Measurements from ENCODE around the gene NELL1.

Gene NELL1

DNA sequence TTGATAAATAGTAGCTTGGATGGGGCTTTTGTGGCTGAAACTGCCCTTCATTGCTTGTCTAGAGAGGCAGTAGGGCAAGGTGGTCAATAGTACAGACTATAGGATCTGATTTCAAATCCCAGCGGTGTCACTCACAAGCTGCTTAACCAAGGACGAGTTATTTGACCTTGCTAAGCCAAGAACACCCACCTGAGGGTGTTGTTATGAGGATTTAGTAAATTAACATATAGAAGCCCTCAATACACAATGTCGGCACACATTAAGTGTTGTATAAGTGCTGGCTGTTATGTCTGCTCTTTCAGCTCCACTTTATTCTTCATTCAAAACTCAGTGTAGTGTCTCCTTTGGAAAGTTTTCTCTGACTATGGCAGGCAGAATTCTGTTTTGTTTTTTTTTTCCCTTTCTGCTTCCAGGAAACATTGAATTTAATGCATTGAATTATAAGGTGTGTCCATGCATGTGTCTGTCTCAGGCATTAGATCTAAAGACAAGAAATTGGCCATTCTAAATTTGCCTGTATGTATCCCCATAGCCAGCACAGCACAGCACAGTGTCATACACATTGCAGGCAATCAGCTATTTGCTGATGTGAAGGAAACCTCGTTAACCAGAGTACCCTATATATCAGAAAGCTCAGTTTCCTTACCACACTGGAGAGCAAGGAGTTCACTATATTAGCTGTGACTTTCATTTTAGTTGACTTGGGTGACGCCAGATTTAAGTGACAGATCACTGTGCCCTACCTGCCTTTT, 212.1 kb downstream of the NELL1 start:
- no peak for DNase-seq

DNA sequence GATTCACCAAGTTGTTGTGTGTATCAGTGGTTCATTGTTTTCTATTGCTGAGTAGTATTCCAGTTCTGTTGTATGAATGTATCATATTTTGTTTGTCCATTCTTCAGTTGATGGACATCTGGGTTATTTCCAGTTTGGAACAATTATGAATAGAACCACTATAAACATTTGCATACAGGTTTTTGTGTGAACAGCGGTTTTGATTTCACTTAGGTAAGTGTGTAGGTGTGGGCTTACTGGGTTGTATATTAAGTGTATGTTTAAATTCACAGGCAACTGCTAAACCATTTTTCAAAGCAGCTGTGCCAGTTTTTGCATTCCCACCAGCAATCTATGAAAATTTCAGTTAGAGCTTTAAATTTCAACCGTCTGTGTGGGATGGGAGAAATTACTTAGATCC, 217.8 kb downstream of the NELL1 start:
- no peak for DNase-seq

DNA sequence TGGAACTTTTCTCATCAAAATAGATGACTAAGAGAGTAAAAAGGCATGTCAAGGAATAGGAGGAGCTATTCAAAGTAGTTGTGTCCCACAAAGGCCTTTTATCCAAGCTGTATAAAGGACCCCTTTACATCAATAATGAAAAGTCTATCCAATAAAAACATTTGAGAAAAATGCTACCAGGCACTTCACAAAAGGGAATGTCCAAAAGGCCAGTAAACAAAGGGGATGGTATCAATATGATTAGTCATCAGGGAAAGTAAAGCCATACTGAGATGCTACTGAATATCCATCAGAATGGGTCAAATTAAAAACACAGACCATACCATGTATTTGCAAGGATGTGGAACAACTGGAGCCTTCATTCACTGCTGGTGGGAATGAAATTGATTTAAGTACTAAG, 224.9 kb downstream of the NELL1 start:
- DNase-seq = no peak

DNA sequence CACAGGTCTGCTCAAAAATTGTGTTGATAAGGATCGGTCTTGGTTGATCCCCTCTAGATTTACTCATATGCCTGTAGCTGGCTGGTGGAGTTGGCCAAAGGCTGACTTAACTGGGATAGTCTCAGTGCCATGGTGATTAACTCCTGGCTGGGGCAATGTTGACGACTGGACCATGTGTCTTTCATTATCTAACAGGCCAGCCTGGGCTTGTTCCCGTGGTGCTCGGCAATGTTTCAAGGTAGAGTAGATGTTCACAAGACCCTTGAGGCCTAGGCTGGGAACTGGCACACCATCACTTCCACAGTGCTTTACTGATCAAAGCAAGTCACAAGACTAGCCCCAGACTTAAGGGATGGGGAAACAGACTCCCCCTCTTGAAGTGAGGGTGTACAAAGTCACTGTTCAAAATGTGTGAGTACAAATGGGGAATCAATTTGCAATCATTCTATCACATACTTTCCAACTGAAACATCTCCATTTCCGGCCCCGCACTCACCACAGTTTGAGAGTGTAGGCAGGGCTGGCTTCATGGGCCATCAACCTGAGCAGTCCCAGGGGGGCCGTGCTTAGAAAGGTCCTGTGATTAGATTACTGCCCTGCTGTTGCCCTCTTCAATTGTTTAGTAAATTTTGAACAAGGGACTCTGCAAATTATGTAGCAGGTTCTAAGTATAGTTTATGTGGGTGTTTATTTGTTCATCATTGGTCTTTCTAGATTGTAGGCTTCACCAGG, 240.8 kb downstream of the NELL1 start:
- DNase-seq = no peak

DNA sequence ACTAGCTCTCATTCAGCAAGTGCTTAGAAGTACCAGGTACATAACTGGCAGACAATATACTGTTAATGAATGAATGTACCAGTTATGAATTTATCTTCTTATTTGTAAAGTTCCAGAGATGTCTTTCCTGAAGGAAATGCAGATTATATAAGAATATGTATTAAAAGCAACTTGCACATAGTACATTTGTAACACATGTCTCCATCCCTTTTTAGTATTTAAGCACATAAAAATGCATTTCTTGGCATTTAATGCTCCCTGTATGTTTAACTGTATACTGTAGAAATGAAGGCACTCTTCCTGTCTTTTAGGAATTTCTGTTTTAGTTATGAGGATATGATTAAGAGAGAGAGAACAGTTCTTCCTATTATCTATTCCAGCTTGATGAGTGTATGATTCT, 241.3 kb downstream of the NELL1 start:
- no peak for DNase-seq

DNA sequence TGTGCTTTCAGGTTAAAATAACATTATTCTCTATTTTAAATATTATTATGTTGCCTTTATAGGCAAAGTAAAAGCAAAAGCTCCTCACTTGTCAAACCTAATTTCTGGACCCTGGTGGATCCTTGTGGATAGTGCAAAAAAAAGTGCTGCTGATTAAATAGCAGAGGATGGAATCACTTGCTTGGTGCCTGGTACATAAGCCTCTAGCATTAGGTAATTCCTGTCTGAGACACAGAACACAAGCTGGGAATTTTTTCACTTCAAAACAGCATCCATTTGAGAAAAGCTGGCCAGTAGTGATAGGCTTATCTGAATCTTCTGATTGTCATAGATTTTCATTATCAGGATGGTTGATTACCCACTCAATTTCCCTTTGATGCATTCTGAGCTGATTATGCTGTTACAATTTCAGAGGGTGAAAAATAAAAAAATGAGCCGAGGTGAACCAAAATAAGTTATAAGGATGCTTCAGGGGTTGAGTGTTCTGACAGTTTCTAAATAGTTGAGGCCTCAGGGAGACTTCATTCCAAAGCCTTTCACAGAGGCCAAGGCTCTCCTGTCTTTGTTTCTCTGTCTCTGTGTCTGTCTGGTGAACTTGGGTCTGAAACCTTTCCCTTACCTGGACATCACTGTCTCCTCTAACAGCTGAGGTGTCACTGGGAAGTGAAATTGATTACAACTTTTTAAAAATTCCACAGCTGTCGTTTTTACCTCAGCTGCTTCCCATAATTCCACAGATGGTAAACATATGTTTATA, 242.9 kb downstream of the NELL1 start:
- DNase-seq = no peak

DNA sequence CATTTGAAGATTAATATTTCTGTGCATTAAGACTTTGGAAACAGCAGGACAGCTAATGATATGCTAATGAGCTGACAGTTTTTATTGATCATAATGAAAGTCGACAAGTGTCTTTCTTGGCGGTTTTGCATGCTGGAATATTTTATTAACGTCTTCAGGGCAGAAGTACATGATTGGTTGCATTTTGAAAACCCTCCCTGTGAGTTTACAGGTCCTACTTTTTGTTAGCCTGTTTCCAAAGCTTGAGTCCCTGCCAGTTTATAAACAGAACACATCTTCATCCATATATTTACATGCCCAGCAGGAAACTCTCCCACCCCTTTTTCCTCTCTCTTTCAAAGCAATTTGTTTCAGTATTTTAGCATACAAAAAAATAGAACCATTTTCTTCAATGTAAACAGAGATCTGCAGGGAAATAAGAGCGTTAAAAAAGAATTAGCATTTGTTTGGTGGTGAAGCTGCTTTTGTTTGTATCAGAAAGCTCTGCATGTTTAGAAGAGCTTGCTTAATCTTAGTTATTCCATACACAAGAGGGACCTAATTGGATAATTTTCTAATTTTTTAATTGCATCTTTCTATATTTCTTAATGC, 243.6 kb downstream of the NELL1 start:
- no peak for DNase-seq

DNA sequence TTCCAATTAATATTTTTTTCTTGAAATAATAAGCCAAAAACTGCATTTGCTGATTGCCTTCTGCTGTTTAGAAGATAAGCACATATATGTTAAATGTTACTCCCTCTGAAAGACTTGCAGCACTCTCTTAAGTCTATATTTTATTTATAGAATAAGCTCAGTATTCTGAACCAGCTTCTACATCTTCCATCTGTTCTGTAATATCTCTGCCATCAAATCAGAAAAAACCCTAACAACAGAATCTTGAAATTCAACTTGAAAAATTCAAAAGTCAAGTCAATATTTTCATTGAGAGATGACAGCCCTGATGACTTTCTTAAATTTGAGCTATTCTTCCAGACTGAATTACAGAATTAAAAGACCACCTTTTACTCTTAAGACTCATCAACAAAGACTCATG, 247.9 kb downstream of the NELL1 start:
- no peak for DNase-seq

DNA sequence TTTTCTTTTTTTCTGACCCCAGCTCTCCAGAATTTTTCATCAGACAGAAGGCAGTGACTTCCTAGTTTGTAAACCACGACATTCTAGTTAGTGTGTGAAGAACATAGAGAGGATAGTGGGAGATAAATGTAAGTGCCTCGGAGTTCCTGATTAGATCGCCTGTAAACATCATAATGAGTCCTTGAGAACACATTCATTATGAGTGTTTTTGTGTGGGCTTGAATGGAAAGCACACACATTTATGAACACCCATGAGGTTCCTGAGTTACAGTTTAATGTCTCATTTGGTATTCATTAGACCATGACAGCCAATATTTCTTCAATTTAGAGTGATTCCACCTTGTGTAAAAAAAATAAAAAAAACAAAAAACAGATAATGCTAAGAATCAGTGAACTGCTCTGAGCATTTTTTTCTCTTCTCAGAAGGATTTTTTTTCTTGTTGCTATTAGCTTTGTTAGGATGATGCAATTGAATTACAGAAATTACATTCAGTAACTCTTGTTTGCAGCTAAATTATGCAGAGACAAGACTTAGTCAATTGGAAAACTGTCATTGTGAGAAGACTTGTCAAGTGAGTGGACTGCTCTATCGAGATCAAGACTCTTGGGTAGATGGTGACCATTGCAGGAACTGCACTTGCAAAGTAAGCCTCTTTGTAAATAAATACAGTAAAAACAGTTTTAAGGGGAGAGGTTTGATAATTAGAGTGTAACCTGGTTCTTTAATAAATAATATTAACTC, 257.6 kb downstream of the NELL1 start:
- no peak for DNase-seq

DNA sequence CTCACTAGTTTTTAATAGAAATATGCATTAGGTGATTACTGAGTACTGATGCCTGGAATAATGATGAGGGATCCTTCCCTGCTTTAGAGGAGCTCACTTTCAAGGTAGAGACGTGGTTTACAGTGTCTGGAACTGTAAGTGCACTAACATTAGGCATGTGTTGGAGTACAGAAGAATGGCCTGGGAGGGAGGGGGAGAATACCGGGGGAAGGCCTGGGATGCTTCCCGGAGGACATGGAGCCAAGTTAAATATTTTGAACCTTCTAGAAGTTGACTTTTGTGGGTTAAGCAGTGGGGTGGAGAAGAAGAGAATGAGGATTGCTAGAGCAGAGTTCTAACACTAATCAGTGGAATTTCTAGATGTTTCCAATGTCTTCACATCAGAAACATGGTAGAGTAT, 261.6 kb downstream of the NELL1 start:
- no peak for DNase-seq

DNA sequence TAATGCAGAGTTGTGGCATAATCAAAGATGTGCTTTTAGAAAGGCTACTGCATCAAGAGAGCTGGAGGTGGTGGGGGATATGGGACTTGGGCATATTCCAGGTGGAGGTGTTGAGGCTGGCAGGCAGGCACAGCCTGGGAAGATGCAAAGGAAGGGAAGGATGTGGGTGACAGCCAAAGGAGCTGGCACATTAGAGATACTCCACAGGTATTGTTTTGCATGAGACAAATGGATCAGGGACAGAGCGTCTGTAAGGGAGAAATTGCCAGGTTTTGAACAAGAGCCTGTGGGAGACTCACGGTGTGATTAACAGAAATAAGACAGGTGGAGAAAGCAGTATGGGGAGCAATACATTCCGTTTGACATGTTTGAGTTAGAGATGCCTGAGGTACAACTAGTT, 263.7 kb downstream of the NELL1 start:
- no peak for DNase-seq

DNA sequence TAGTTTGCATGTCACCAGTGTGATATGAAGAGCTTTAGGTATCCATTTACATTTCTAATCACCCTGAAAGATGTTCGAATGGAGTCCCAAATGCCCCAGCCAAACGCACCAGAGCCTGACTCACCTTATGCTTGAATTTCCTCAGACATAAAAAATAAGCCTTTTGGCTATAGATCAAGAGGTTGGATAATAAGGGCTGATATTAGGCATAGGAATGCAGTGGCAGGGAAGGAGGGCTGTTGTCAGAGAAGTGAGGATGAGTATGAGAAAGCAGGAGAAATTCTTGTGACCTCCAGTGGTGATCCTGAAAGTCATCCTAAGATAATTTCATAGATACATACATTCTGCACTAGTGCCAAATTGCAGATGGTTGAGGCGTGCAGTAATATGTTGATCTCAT, 264.6 kb downstream of the NELL1 start:
- no peak for DNase-seq

DNA sequence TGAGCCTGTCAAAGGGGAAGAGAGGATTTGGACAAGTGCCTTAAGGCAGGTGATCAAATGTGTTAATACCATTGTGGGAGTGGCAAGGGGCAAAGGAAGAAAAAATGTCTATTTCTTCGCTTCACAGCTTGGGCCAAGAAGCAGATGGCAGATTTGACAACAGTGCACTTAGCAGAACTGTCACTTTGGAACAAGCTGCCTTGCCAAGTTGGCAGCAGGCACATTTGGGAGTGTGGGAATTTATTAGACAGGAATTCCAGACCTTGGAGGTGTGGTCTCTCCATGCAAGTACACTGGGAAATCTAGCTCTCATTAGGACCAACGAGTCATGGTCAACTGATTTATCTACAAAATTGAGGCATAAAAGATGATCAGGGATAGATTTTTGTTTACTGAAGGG, 265.1 kb downstream of the NELL1 start:
- no peak for DNase-seq

DNA sequence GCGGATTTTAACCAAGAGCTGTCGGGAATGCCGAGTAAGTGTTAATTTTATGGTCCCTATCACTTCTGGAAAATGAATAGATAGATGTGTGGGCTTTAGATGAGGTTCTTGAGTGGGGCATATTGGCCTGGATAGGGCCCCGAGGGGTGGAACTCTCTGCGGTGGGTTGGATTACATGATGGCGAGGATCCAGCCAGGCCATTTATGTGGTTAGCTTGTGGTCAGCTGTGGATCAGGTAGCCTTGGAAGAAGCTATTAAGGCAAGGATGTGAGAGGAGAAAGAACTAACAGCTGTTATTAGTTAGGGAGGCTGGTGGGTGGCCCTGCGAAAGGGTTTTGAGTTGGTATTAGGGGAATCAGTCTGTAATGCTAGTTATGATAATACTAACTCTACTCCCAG, 268.4 kb downstream of the NELL1 start:
- no peak for DNase-seq

DNA sequence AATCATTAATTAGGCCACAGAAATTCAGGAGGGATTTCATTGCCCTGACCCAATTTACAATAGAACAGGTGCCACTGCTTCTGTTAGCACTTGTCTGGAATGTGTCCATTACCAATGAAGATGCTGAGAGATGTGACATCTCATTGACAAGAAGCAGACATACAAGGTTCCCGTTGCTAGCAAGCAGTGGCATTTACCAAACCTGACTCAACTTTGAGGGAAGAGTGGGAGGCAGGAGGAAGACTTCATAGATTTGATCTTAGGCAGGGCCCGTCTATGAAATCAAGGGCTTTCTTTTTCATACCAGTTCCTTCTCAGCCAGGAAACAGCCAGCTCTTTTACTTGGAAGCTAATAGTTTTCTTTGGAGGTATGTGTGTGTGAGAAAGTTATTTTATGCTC, 280.2 kb downstream of the NELL1 start:
- no peak for DNase-seq

DNA sequence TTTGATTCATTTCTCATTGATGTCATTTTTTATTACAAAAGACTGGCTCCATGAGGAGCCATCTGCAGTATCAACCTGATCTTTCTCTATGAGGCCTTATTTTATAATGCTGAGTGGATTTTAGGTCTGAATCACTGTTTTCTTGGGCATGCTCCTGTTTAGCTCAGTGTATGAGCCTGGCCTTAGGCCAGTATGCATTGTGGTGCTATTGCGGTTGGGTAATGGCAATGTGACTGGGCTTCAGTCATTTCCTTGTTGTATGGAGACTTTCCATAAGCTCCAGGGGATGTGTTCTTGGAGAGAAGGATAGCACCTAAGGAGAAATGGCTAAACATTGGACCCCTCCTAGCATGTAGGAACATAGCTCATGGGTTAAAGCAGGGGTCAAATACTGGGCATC, 293.2 kb downstream of the NELL1 start:
- peak; percentile 19 for DNase-seq

DNA sequence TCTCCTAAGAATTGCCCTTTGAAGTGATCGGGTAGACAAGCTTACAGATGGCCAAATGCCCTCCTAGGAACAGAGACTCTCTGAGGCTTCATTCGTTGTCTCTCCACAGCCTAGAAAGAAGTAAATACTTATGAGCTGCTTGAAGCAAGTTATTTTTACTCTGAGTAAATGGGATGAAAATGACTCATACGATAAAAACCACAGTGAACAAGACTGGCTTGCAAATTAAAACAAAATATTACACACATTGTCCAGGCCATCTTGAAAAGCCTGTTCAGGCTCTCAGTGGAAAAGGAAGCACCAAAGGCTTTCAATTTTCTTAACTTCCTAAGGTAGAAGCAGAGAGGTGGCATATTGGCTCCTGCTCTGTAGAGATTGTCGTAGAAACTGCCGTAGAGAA, 294.2 kb downstream of the NELL1 start:
- DNase-seq = no peak

DNA sequence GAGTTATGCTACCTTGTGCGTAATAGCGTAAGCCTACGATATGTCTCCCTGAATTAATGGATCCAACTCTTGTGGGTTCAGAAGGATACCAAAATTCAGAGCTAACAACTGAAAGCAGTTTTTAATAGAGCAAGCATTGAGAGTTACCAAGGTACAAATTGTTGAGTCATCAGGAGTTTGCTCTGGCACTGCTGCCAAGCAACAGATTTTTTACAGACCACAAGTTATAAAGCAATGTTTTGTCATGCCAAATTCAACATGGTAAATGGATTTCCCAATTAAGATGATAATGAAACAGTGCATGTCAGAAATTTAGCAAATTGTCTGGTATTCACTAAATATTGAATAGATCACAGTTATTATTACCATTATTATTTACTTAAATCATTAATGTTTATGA, 295.6 kb downstream of the NELL1 start:
- DNase-seq = no peak

DNA sequence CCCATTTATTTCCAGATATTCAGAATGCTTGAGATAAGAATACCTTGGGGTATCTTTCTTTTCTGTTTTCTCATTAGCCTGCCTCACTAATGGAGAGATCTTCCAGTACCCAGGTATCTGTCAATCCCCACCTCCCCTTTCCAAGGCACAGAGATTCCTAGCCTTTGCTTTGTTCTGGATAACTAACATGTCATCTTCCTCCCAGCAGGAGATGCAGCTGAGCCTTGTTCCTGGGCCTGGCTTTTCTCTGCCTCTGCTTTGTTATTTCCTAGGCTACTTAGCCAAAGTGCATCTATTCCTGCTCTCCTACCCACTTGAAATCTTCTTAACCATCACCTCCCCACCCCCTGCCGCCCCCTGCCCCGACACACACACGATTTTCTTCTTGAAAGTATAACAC, 297.1 kb downstream of the NELL1 start:
- no peak for DNase-seq

DNA sequence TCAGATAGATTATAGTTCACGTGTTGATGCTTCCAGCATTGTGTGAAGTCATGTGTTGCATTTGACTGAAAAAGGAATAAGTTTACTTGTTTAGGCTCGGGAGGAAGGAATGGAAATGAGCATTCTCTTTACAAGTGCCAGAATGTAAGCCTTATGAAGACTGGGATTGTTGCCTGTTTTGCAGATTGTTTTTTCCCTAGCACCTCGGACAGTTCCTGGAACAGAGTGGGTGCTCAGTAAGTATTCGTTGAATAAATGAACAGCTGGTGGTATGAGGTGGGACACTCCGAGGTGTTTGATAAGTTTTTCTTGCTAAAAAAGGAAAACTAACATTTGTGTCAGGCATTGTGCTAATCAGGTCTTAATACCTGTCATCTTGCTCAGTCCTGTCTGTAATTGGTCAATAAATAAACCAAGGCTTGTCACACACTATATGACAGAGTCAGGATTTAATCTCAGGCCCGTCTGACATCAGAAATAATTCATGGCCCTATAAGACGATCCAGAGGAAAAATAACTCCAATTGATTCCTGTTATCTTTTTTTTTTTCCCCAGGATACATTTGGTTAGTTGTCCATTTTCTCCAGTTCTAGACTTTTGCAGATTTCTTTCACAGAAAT, 304.7 kb downstream of the NELL1 start:
- DNase-seq = no peak

DNA sequence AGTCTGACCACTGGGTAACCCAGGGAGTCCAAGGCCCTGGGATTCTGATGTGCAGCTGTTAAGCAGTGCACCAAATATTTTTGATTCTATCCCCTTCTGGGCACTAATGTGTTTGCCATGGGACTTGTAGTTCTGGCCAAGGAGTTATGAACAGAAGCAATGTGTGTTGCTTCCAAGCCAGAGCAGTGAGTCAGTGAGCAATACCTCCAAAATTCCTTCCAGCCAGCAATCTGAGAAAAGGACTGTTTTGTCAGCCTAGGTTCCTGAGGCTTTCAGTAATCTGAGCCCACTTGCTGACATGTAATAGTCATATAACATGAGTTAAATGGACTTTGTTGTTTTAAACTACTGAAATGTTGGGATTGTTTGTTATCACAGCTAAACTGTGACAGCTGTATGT, 311.4 kb downstream of the NELL1 start:
- DNase-seq = no peak

DNA sequence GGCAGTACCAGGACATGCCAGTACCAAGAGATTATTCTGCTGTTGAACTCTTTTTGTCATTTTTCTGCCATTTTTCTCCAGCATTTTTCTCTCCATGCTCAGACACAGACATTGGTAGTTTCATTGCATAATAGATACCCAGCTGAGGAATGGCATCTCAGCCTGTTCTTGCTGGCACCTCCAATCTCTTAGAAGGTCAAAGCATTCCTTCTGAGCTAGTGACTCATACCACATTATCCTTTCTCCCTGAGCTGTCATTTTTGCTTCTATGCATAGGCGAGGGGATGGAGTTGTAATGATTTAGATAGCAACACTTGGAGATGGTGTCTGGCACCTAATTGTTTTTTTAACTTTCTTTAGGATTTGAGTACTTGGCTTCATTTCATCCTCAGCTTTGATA, 321.1 kb downstream of the NELL1 start:
- no peak for DNase-seq

DNA sequence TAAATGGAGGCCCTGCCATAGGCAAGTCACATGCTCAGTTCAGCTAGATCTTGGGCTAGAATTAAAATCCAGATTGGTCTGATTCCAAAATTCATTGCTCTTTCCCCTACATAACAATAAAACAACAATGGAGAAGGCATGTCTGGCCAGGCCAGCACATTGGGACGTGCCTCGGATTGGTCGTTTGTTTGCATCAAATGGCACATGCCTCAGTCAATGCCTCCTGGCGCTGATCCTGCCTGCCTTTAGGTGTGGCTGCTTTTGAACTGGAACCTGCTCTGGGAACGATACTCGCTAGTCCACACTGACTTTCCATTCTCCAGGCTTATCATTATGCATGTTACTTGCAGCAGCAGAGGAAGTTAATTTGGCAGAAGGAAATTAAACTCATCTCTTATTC, 322.1 kb downstream of the NELL1 start:
- DNase-seq = no peak

Measured in fibroblast of upper back skin (primary cell).